H1 (cell line): ENCODE measurements around the gene WLS. TPM values are rescaled to one million over a fixed set of nuclear protein-coding genes. Genes with fewer than 3 reads are reported as not detected.

Source experiments
- CTCF ChIA-PET: fragments of 300-600 bp; sonication (Branson Sonifier 250); formaldehyde crosslinking; loops from one replicate; lab custom pipeline; 2021; ENCODE audit not compliant: partially characterized antibody; lab: Charles Lee
- POLR2A ChIA-PET: fragments of 300-600 bp; sonication (Branson Sonifier 250); formaldehyde crosslinking; loops from one replicate; lab custom pipeline; 2021; ENCODE audit warnings: inconsistent platforms; ENCODE audit not compliant: partially characterized antibody; lab: Charles Lee
- DNase-seq, 2 experiments: peaks; one replicate each; pipeline versions ENCODE4 v3.0.0 to v3.0.0-alpha.2; 2010 to 2022; ENCODE audit warnings: low spot score in 2 of 2, low read depth in 1 of 2, mixed read lengths in 1 of 2
- FAIRE-seq: peaks from 2 replicates; lab custom pipeline; 2011; peaks lifted over from hg19 to GRCh38; lab: Jason Lieb, UNC
- H2AFZ ChIP-seq: 2 replicates; pipeline ENCODE4 v1.8.1; 2012; ENCODE audit warnings: low read length, inconsistent platforms
- H2AK5ac ChIP-seq: 2 replicates; pipeline ENCODE4 v1.6.1; 2013; ENCODE audit warnings: low read depth, low read length
- H2BK120ac ChIP-seq: replicated peaks from 2 replicates; pipeline ENCODE3; 2013; ENCODE audit warnings: low read depth, low read length, inconsistent platforms
- H2BK12ac ChIP-seq: 2 replicates; pipeline ENCODE4 v1.6.1; 2013; ENCODE audit warnings: low read depth, low read length
- H2BK15ac ChIP-seq: 2 replicates; pipeline ENCODE4 v1.6.1; 2013; ENCODE audit warnings: low read length
- H2BK20ac ChIP-seq: 2 replicates; pipeline ENCODE4 v1.6.1; 2013; ENCODE audit warnings: low read length
- H2BK5ac ChIP-seq: 2 replicates; pipeline ENCODE4 v1.6.1; 2013; ENCODE audit warnings: low read depth, low read length
- H3K14ac ChIP-seq: 2 replicates; pipeline ENCODE4 v1.6.1; 2013; ENCODE audit warnings: inconsistent platforms; ENCODE audit not compliant: insufficient read length
- H3K18ac ChIP-seq: 2 replicates; pipeline ENCODE4 v1.6.1; 2013; ENCODE audit warnings: low read length; ENCODE audit errors: extremely low read depth
- H3K23ac ChIP-seq: 2 replicates; pipeline ENCODE4 v1.6.1; 2013; ENCODE audit warnings: inconsistent platforms; ENCODE audit not compliant: insufficient read length
- H3K23me2 ChIP-seq: 2 replicates; pipeline ENCODE4 v1.6.1; 2013; ENCODE audit warnings: low read depth, low read length
- H3K27ac ChIP-seq: 2 replicates; pipeline ENCODE4 v1.6.1; 2011; ENCODE audit warnings: low read depth, low read length, inconsistent platforms
- H3K27me3 ChIP-seq, 4 experiments: replicated peaks in 1 of 4; 1 replicate in 1 of 4; 2 replicates in 3 of 4; pipeline versions ENCODE4 v1.6.1 to v1.8.1; 2011 to 2013; ENCODE audit warnings: low read length in 3 of 4, mild to moderate bottlenecking in 3 of 4, inconsistent platforms in 2 of 4, mixed read lengths in 2 of 4, moderate library complexity in 1 of 4; ENCODE audit not compliant: control insufficient read depth in 3 of 4, insufficient read depth in 3 of 4; ENCODE audit errors: extremely low read depth in 1 of 4
- H3K36me3 ChIP-seq, 4 experiments: 2 replicates each; pipeline versions ENCODE4 v1.6.1 to v1.8.1; 2011 to 2013; ENCODE audit warnings: mild to moderate bottlenecking in 4 of 4, low read length in 3 of 4, moderate library complexity in 2 of 4, control low read depth in 1 of 4, inconsistent platforms in 1 of 4; ENCODE audit not compliant: insufficient read depth in 4 of 4, control insufficient read depth in 2 of 4
- H3K4ac ChIP-seq: replicated peaks from 2 replicates; pipeline ENCODE3; 2013; ENCODE audit warnings: low read length, low read depth, mixed read lengths, inconsistent platforms; ENCODE audit not compliant: insufficient read length
- H3K4me1 ChIP-seq, 4 experiments: replicated peaks in 1 of 4; 1 replicate in 1 of 4; 2 replicates in 3 of 4; pipeline versions ENCODE4 v1.6.1 to v1.8.1; 2011 to 2013; ENCODE audit warnings: low read length in 3 of 4, inconsistent platforms in 2 of 4, mixed read lengths in 1 of 4; ENCODE audit not compliant: insufficient read depth in 4 of 4, control insufficient read depth in 3 of 4
- H3K4me2 ChIP-seq, 2 experiments: 2 replicates each; pipeline versions ENCODE4 v1.6.1 to v1.8.1; 2011 to 2013; ENCODE audit warnings: low read depth in 2 of 2, low read length in 2 of 2, control low read depth in 1 of 2, inconsistent platforms in 1 of 2, mild to moderate bottlenecking in 1 of 2; ENCODE audit not compliant: insufficient read depth in 1 of 2
- H3K4me3 ChIP-seq, 4 experiments: fragments of 200-600, 300-600 bp in 1 of 4; sonication (generic), shearing (Covaris generic), sonication (Bioruptor Twin) in 1 of 4; 2 replicates each; pipeline versions ENCODE4 v1.5.1 to v1.8.1; 2011 to 2016; ENCODE audit warnings: low read length in 4 of 4, low read depth in 3 of 4, control low read depth in 2 of 4, inconsistent platforms in 2 of 4, mild to moderate bottlenecking in 2 of 4, mixed read lengths in 1 of 4, moderate library complexity in 1 of 4; ENCODE audit not compliant: insufficient read depth in 2 of 4; ENCODE audit errors: extremely low read depth in 1 of 4
- H3K56ac ChIP-seq: replicated peaks from 2 replicates; pipeline ENCODE3; 2013; ENCODE audit warnings: low read depth, mild to moderate bottlenecking, mixed read lengths, low read length, inconsistent platforms; ENCODE audit not compliant: insufficient read length
- H3K79me1 ChIP-seq: 2 replicates; pipeline ENCODE4 v1.6.1; 2013; ENCODE audit warnings: low read depth, low read length, control low read depth
- H3K79me2 ChIP-seq, 2 experiments: 2 replicates each; pipeline versions ENCODE4 v1.6.1 to v1.8.1; 2012 to 2013; ENCODE audit warnings: low read length in 2 of 2, mild to moderate bottlenecking in 2 of 2, inconsistent platforms in 1 of 2; ENCODE audit not compliant: insufficient read depth in 2 of 2, control insufficient read depth in 1 of 2
- H3K9ac ChIP-seq, 4 experiments: replicated peaks in 1 of 4; 1 replicate in 1 of 4; 2 replicates in 3 of 4; pipeline versions ENCODE4 v1.6.1 to v1.8.1; 2011 to 2013; ENCODE audit warnings: low read depth in 3 of 4, low read length in 3 of 4, control low read depth in 2 of 4, mild to moderate bottlenecking in 2 of 4, moderate library complexity in 2 of 4, inconsistent platforms in 1 of 4; ENCODE audit errors: extremely low read depth in 1 of 4
- H3K9me3 ChIP-seq, 2 experiments: 2 replicates each; pipeline versions ENCODE4 v1.6.1 to v1.8.1; 2012 to 2013; ENCODE audit warnings: mild to moderate bottlenecking in 2 of 2, moderate library complexity in 2 of 2, control low read depth in 1 of 2, inconsistent platforms in 1 of 2, low read depth in 1 of 2, low read length in 1 of 2, mixed read lengths in 1 of 2; ENCODE audit not compliant: insufficient read depth in 2 of 2
- H4K20me1 ChIP-seq, 2 experiments: replicated peaks in 1 of 2; 2 replicates each; pipeline versions ENCODE3 to v1.8.1; 2011 to 2013; ENCODE audit warnings: inconsistent platforms in 2 of 2, low read length in 2 of 2, mild to moderate bottlenecking in 1 of 2; ENCODE audit not compliant: insufficient read depth in 2 of 2, control insufficient read depth in 1 of 2
- H4K5ac ChIP-seq: 2 replicates; pipeline ENCODE4 v1.6.1; 2013; ENCODE audit warnings: low read length, low read depth, mixed read lengths, inconsistent platforms; ENCODE audit not compliant: insufficient read length
- H4K8ac ChIP-seq: 2 replicates; pipeline ENCODE4 v1.8.0; 2013; ENCODE audit warnings: mild to moderate bottlenecking, moderate library complexity, low read length, inconsistent platforms; ENCODE audit not compliant: insufficient read depth; ENCODE audit errors: extremely low read depth
- H4K91ac ChIP-seq: replicated peaks from 2 replicates; pipeline ENCODE3; 2013; ENCODE audit warnings: low read length, mixed read lengths, inconsistent platforms; ENCODE audit not compliant: insufficient read length
- ASH2L ChIP-seq: fragments of 200-600, 300-600 bp; sonication (generic); IDR thresholded peaks from one replicate; pipeline ENCODE4 v1.7.1; 2017; ENCODE audit warnings: low read length
- BCL11A ChIP-seq, 2 experiments: IDR thresholded peaks; one replicate each; pipeline ENCODE4 v1.6.1; 2011; ENCODE audit warnings: low read depth in 2 of 2, low read length in 2 of 2, mild to moderate bottlenecking in 2 of 2
- BRCA1 ChIP-seq: IDR thresholded peaks from 2 replicates; pipeline ENCODE4 v1.6.1; 2012; ENCODE audit warnings: low read depth, low read length, improper control_type of control experiment
- EP300 ChIP-seq, 2 experiments: IDR thresholded peaks; 1 replicate in 1 of 2; 2 replicates in 1 of 2; pipeline ENCODE4 v1.6.1; 2011 to 2012; ENCODE audit warnings: low read depth in 2 of 2, low read length in 2 of 2, mild to moderate bottlenecking in 2 of 2, borderline replicate concordance in 1 of 2, inconsistent platforms in 1 of 2, moderate library complexity in 1 of 2
- MAFK ChIP-seq: IDR thresholded peaks from 2 replicates; pipeline ENCODE4 v1.6.1; 2012; ENCODE audit warnings: low read depth, mild to moderate bottlenecking, improper control_type of control experiment, low read length
- NRF1 ChIP-seq: IDR thresholded peaks from 2 replicates; pipeline ENCODE4 v1.6.1; 2011; ENCODE audit warnings: mild to moderate bottlenecking, low read depth, low read length, improper control_type of control experiment
- POU5F1 ChIP-seq: IDR thresholded peaks from 2 replicates; pipeline ENCODE4 v1.6.1; 2011; ENCODE audit warnings: low read depth, mild to moderate bottlenecking, low read length, moderate library complexity
- RAD21 ChIP-seq, 2 experiments: IDR thresholded peaks in 1 of 2; conservative IDR thresholded peaks in 1 of 2; 2 replicates each; pipeline ENCODE4 v1.6.1; 2011; ENCODE audit warnings: low read depth in 2 of 2, low read length in 2 of 2, improper control_type of control experiment in 1 of 2, inconsistent platforms in 1 of 2, mild to moderate bottlenecking in 1 of 2, moderate library complexity in 1 of 2
- SAP30 ChIP-seq: fragments of 300-600 bp; sonication (generic); IDR thresholded peaks from 2 replicates; pipeline ENCODE4 v1.7.1; 2012; ENCODE audit warnings: low read length, moderate library complexity, mild to moderate bottlenecking, inconsistent platforms; ENCODE audit not compliant: insufficient read depth, insufficient replicate concordance
- SRF ChIP-seq: IDR thresholded peaks from 2 replicates; pipeline ENCODE4 v1.6.1; 2011; ENCODE audit warnings: mild to moderate bottlenecking, low read depth, low read length, moderate library complexity
- polyA plus RNA-seq, 7 experiments: library from polyadenylated mRNA; depleted of rRNA in 3 of 7; stranded (reverse) in 5 of 7; unstranded in 2 of 7; fragments of >200 nt in 5 of 7; fragments of 200-250 nt in 2 of 7; gene quantifications; 1 replicate in 5 of 7; 2 replicates in 1 of 7; 4 replicates in 1 of 7; pipeline versions ENCODE4 v1.2.1 to v1.2.3, GENCODE V29; 2011 to 2013; ENCODE audit warnings: missing spikeins in 2 of 7, mixed read lengths in 2 of 7
- total RNA-seq: library from RNA; stranded (reverse); fragmentation: NEBNext Ultra II Directional; extraction: Animal tissue kit (Norgen Biotek cat#: 25700); gene quantifications from 2 replicates; pipeline ENCODE4 v1.2.1, GENCODE V29; 2021
- TF ChIP-seq, protein P1 (sequence below): IDR thresholded peaks from 2 replicates; pipeline ENCODE4 v1.6.1; 2012; ENCODE audit warnings: inconsistent platforms

WLS gene
- total and polyA plus RNA-seq, 2 of the 8 experiments (the other 6 are each of a cell fraction or from before 2014, with no cell fraction given), result 1.2 to 2.7 TPM

DNA sequence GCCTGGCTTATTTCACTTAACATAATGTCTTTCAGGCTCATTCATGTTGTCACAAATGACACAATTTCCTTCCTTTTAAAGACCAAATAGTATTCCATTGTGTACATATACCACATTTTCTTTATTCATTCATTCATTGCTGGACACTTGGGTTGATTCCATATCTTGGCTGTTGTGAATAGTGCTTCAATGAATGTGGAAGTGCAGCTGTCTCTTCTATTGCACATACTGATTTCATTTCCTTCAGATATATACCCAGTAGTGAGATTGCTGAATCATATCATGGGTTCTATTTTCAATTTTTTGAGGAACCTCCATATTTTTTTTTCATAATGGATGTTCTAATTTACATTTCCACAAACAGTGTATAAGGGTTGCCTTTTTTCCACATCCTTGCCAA is 38.6 kb upstream of the WLS start:
- no peaks in the 10 kb centered on the region for H3K79me2 ChIP-seq
- no peak overlapping the region for H2BK5ac ChIP-seq
- no peak overlapping the region for H3K18ac ChIP-seq
- ChIA-PET CTCF (interaction anchor here (0.6 to 0.7 kb wide), 2 partner anchors 38 to 255 kb away, joined by 3 read pairs; no protein-coding TSS in a partner anchor), POLR2A (no interaction called here)
- no peak overlapping the region for H2AK5ac ChIP-seq
- H3K36me3 ChIP-seq, result no peaks in the 10 kb centered on the region
- FAIRE-seq (no peak), DNase-seq (no peak)
- no peak overlapping the region for H2BK12ac ChIP-seq
- no peaks in the 10 kb centered on the region for H3K9me3 ChIP-seq
- no peak overlapping the region for H4K91ac ChIP-seq
- no peak overlapping the region for H3K23ac ChIP-seq
- H3K56ac ChIP-seq, result no peak overlapping the region
- no peak overlapping the region for H2BK15ac ChIP-seq
- peaks cover 0 to under 1% (median under 1%) of the 10 kb centered on the region in 4 experiments; a peak in 1 of 7 replicates for H3K4me1 ChIP-seq
- no peak overlapping the region for H4K5ac ChIP-seq
- no peak overlapping the region for H3K4me2 ChIP-seq
- H2AFZ ChIP-seq, result no peak overlapping the region
- H4K8ac ChIP-seq, result no peak overlapping the region
- H3K4ac ChIP-seq, result no peak overlapping the region
- H3K23me2 ChIP-seq, result no peaks in the 10 kb centered on the region
- no peak overlapping the region for H3K9ac ChIP-seq
- H3K27me3 ChIP-seq, result peaks cover 17 to 30% (median 22%) of the 10 kb centered on the region in 4 experiments
- H3K4me3 ChIP-seq, result no peak overlapping the region
- no peaks in the 10 kb centered on the region for H4K20me1 ChIP-seq
- H2BK120ac ChIP-seq, result no peak overlapping the region
- no peak overlapping the region for H2BK20ac ChIP-seq
- no peak overlapping the region for H3K27ac ChIP-seq
- no peaks in the 10 kb centered on the region for H3K79me1 ChIP-seq
- no peak overlapping the region for H3K14ac ChIP-seq
- TF ChIP-seq EP300 (IDR thresholded peaks at IDR 0.05; ENCODE audit: borderline replicate concordance in 1 of 2, low read depth in 2 of 2, low read length in 2 of 2) (no peak), NRF1 (no peak), RAD21 (IDR thresholded peaks at IDR 0.05 in 1 of 2, conservative IDR thresholded peaks at IDR 0.05 in 1 of 2; ENCODE audit: low read depth in 2 of 2, low read length in 2 of 2) (no peak), BCL11A (IDR thresholded peaks at IDR 0.05; ENCODE audit: low read depth in 2 of 2, low read length in 2 of 2) (no peak), SRF (no peak), ASH2L (no peak), MAFK (no peak), SAP30 (no peak), BRCA1 (no peak), POU5F1 (no peak)
- TF ChIP-seq, protein P1, sequence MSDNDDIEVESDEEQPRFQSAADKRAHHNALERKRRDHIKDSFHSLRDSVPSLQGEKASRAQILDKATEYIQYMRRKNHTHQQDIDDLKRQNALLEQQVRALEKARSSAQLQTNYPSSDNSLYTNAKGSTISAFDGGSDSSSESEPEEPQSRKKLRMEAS, result no peak
- TF ChIP-seq, all 59 proteins: peak for 0
